Tongue (tissue), 2 donors: ENCODE data around the gene BSDC1. TPM values are rescaled to one million over a fixed set of nuclear protein-coding genes. Genes with fewer than 3 reads are reported as not detected.
"Not testable (repeated sequence)": the region's sequence is repeated elsewhere in the genome, so short reads cannot be mapped to it uniquely, and the experiment has no call there.

Source experiments
- DNase-seq: peaks from one replicate; pipeline ENCODE4 v3.0.0-alpha.2; 2015
- total RNA-seq: library from RNA; depleted of rRNA; stranded (reverse); fragments of >200 nt; gene quantifications from one replicate; pipeline ENCODE4 v1.2.3, GENCODE V29; 2014

BSDC1 gene
- total RNA-seq = 67.4 TPM

GRCh38 chr1:32394141-32394889 is at the start of gene BSDC1:
TSS of gene BSDC1 (minus strand) at chr1:32394441. CDS start at chr1:32394414, 27 bp downstream.
- DNase-seq = peak; percentile 99

GRCh38 chr1:32441467-32441866 is 47.2 kb upstream of the BSDC1 start:
- DNase-seq = not testable (repeated sequence)

GRCh38 chr1:32438777-32439176 is 44.5 kb upstream of the BSDC1 start:
- not testable (repeated sequence) for DNase-seq

GRCh38 chr1:32438136-32438535 is 43.9 kb upstream of the BSDC1 start:
- DNase-seq = no peak

DNA sequence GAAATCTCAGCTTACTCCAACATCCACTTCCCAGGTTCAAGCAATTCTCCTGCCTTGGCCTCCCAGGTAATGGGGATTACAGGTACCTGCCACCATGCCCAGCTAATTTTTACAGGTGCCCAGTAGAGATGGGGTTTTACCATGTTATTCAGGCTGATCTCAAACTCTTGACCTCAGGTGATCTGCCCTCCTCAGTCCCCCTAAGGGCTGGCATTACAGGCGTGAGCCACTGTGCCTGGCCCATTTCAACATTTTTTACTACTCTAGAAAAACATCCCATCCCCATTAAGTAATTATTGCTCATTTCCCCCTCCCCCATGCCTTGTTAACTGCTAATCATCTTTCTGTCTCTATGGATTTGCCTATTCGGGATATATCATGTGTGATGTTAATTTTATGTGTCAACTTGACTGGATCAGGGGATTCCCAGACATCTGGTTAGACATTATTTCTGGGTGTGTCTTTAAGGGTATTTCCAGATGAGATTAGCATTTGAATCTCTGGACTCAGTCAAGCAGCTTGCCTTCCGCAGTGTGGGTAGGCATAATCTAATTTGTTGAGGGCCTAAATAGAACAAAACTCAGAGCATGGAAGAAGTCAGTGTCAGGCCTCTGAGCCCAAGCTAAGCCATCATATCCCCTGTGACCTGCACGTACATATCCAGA is 37.6 kb upstream of the BSDC1 start:
- DNase-seq = no peak

GRCh38 chr1:32427264-32427963 is 33.2 kb upstream of the BSDC1 start:
- no peak for DNase-seq

GRCh38 chr1:32426489-32427255 is 32.4 kb upstream of the BSDC1 start:
- peak; percentile 70 for DNase-seq

GRCh38 chr1:32421775-32422174 is 27.5 kb upstream of the BSDC1 start:
- DNase-seq = no peak

DNA sequence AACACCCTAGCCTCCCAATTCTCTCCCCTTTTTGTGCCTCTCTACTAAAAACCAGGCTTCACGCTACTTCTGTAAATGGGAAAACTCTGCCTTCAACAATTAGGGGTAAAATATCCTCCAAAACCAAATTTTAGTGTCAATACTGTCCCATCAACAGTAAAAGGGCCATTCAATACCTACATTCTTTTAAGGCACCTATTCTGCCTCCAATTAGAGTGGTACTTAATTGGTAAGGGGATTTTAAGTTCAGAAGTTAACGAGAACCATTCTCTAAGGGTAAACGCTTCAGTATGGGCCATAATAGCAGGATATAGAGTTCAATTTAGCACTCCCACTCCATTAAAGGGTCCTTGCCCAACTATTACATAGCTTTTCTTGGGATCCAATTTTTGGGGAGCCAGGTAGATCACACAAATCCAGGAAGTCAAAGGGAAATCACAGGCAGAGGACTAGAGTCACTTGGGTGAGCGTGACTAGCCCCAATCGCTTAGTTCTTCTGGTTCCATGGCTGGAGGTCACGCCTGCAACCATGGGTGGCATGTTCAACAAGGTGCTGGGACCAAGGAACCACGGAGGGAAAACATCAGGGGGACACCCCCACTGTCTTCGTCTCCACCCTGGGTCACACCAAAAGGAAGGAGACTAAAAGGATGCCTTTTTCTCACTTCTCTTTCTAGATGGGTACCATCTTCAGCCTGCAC is 20.1 kb upstream of the BSDC1 start:
- no peak for DNase-seq

DNA sequence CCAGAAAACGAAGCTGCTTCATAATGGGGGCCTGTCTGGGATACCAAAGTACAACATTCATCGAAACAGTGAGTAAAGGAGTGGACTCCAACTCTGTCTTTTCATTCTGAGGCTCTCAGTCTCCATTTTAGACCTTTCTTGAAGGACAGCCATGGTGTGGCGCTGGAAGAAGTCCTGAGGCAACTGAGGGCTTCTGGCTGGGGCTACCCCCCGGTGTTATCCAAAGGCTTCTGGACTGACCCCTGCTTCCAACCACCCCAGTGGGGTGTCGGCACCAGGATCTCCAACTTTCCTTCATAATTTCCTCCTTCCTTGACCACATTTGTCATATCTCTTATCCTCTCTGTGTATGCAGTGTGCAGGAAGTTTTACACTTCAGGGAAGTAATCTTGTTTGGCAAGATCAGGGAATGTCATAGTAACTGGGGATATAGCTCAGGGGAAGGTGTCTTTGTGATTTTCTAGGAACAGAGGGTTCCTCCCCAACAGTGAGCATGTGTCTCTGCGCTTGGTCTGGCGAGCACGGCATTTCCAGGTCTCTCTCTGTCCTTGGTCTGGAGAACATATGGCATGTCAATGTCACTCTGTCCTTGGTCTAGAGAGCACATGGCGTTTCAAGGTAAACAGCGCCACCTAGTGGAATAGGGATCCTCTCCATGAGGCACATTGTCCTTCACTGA is 19.4 kb upstream of the BSDC1 start:
- DNase-seq = peak; percentile 52

GRCh38 chr1:32411261-32411660 is 17.0 kb upstream of the BSDC1 start:
- DNase-seq = no peak

DNA sequence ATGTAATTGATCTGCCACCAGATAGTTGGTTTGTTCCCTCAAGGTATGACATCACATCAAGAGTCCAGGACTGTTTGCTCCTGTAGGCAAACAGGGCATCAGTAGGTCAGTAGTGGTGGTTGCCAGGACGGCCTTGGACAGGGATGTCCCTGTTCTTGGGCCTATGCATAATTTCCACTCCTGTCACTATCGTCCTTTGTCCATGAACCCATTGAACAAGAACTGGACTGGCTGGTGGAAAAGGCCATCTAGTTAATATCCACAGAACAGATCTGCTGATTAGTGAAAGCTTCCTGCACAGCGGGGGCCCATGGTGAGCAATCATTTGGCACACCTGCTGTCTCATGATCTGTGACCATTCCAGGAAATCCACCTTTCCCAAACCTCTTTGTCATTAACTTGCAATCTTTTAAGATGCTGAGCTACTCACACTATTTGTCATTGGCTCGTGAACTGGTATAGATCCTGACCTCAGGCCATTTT is 12.4 kb upstream of the BSDC1 start:
- DNase-seq = no peak

DNA sequence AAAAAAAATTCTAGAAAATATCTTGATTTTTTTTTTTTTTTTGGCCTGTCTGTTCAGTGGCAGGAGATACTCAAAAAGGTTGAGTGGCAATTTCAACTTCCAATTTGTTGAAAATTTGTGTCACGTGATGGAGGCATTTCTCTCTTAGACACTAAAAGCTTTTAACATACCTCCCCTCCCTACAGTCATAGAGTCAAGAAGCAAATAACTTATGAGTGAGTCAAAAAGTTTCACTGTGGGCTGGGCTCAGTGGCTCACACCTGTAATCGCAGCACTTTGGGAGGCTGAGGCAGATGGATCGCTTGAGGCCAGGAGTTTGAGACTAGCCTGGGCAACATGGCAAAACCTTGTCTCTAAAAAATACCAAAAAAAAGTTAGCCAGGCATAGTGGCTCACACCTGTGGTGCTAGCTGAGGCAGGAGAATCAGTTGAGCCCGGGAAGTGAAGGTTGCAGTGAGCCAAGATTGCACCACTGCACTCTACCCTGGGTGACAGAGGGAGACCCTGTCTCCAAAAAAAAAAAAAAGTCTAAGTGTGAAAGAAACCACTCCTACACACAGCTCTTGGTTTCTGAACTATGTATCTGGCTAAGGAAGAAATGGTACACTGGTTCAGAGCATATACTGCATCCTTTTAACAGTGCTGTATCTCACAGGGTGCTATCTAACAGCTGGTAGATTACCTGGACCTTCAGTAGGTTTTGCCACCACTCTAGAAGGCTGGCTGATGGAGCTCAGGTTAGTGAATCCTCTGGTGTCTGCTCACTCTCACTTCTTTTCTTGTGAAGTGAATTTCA is 11.6 kb upstream of the BSDC1 start:
- DNase-seq = no peak

DNA sequence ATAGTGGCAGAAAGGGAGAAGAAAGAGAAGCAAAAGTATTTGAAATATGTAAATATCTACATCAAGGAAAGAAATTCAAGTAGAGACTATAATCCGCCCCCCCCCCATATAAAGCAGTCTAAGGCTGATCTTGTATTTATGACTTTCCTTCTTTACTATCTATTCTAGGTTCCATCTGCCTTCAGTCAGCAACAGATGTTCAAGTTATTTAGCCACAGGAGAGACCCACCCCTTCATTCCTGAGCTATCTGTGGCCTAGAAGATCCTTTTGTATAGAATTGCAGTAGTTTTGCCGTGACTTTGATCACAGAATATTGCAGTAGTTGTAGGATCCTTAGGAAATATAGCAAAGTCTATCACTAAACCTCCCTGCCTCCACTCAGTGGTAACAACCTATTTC is 10.7 kb upstream of the BSDC1 start:
- no peak for DNase-seq

DNA sequence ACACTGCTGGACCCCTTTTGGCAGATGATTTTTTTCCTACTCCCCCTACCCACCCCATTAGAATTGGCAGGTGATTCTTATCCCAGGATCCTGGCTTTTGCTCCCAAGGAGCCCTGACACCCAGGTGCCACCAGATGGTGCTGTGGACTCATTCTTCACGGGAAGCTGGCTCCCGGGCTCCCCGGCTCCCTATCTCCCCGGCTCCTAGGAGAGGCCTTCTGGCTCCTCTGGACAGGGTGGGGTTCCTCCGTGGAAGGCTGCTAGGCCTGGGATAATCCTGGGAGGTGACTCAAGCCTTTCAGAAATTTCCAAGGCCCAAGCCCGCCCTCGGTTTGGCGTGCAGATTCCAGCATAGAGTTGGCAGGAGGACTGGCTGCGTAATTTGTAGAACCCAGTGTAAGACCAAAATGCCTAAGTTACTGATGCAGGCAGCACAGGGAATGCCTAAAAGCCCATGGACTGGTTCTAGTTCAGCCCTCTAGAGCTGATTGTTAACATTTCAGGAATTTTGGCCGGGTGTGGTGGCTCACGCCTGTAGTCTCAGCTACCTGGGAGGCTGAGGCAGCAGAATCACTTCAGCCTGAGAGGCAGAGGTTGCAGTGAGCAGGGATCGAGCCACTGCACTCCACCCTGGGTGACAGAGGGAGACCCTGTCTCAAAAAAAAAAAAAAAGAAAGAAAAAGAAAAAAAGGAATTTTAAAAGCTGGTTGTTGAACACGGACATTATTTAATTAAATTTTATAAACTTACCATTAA is 6.8 kb upstream of the BSDC1 start:
- peak; percentile 92 for DNase-seq

DNA sequence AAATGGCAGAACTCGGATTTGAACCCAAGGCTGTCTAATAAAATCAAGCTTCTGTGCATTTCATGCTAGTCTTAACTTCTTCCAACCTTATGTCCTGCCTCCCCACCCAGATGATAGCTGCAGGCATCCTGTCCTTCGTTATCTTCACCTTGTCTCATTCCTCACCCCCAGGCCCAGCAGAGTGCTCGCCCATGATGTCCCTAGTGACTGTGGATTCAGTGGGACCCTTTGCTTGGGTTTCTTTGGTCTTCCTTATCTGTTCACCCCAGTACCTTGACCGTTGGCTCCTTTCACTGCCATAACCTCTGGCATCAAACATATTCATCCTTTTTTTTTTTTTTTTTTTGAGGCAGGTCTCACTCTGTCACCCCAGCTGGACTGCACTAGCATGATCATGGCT is 5.6 kb upstream of the BSDC1 start:
- no peak for DNase-seq

GRCh38 chr1:32398401-32398800 is 4.2 kb upstream of the BSDC1 start:
- no peak for DNase-seq

GRCh38 chr1:32396524-32396923 is 2.3 kb upstream of the BSDC1 start:
- not testable (repeated sequence) for DNase-seq

DNA sequence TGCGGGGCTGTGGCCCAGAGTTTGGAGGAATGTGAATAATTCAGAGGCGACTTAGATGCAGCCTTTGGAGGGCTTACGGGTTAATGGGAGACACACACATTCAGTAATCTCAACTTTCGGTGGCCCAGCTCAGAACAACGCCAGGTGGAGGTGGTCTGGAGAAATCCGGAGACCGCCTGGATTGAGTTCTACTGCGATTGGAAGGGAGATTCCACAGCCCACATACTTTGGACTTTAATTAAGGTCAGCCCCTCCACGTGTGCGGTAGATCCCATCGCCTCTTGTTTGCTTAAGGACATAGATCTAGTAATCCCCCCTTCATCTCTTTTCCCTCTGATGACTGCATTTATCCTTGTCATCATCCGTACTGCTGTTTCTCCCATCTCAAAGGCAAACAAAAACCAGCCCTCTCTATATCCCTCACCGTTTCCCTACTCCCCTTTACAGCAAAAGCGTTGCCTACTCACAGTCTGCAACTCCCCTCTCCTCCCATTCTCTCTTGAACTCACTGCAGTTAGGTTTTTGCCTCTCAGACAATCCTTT is 720 bp upstream of the BSDC1 start:
- no peak for DNase-seq
